Transverse colon (tissue), 3 donors: ENCODE measurements around the gene IFTAP.

Experiments
- CTCF ChIP-seq, 5 experiments: fragments of 200-600 bp in 3 of 5; fragments of 450-650 bp in 2 of 5; sonication (generic) in 3 of 5; IDR thresholded peaks; 1 replicate in 2 of 5; 2 replicates in 3 of 5; pipeline ENCODE4 v1.5.1; 2016 to 2017; ENCODE audit warnings: antibody characterized with exemption in 5 of 5, inconsistent platforms in 3 of 5, mild to moderate bottlenecking in 2 of 5, moderate library complexity in 1 of 5
- POLR2A ChIP-seq: fragments of 450-650 bp; IDR thresholded peaks from one replicate; pipeline ENCODE4 v1.6.1; 2016; ENCODE audit warnings: antibody characterized with exemption, mild to moderate bottlenecking, moderate library complexity

GRCh38 chr11:36583667-36584066 is 10.6 kb upstream of the IFTAP start:
- TF ChIP-seq POLR2A (no peak), CTCF (IDR thresholded peaks at IDR 0.05) (no peak)
